Neural progenitor cell (in vitro differentiated cells): Measurements from ENCODE around the gene GREM2. TPM values are rescaled to one million over a fixed set of nuclear protein-coding genes. Genes with fewer than 3 reads are reported as not detected.

Source experiments
- DNase-seq: peaks from one replicate; pipeline ENCODE4 v3.0.0-alpha.2; 2016; ENCODE audit warnings: low spot score
- H2AFZ ChIP-seq: fragments of 200-600 bp; sonication (generic); replicated peaks from 2 replicates; pipeline ENCODE4 v1.6.1; 2016; ENCODE audit warnings: antibody characterized with exemption
- H3F3A ChIP-seq: fragments of 200-600 bp; sonication (generic); 2 replicates; pipeline ENCODE4 v1.6.1; 2016; ENCODE audit warnings: antibody characterized with exemption, low read depth
- H3K27ac ChIP-seq: fragments of 200-600 bp; sonication (generic); 2 replicates; pipeline ENCODE4 v1.5.1; 2016; ENCODE audit warnings: mild to moderate bottlenecking
- H3K27me3 ChIP-seq: fragments of 200-600 bp; sonication (generic); 2 replicates; pipeline ENCODE4 v1.6.1; 2016; ENCODE audit warnings: mild to moderate bottlenecking, moderate library complexity
- H3K36me3 ChIP-seq: fragments of 200-600 bp; sonication (generic); 2 replicates; pipeline ENCODE4 v1.5.1; 2016
- H3K4me1 ChIP-seq: fragments of 200-600 bp; sonication (generic); 2 replicates; pipeline ENCODE4 v1.6.1; 2016; ENCODE audit warnings: mixed run types
- H3K4me2 ChIP-seq: fragments of 200-600 bp; sonication (generic); 2 replicates; pipeline ENCODE4 v1.6.1; 2016
- H3K4me3 ChIP-seq: fragments of 200-600 bp; sonication (generic); 2 replicates; pipeline ENCODE4 v1.5.1; 2016
- H3K79me2 ChIP-seq: fragments of 200-600 bp; sonication (generic); 2 replicates; pipeline ENCODE4 v1.6.1; 2016; ENCODE audit warnings: low read depth
- H3K9ac ChIP-seq: fragments of 200-600 bp; sonication (generic); 2 replicates; pipeline ENCODE4 v1.6.1; 2016
- H3K9me3 ChIP-seq: fragments of 200-600 bp; sonication (generic); 2 replicates; pipeline ENCODE4 v1.5.1; 2016; ENCODE audit warnings: low read depth
- H4K20me1 ChIP-seq: fragments of 200-600 bp; sonication (generic); 2 replicates; pipeline ENCODE4 v1.6.1; 2016; ENCODE audit warnings: low read depth
- H3K27ac Mint-ChIP-seq: 3 replicates; pipeline ENCODE4 v1.8.0; 2021; ENCODE audit warnings: mixed read lengths
- H3K27me3 Mint-ChIP-seq: 2 replicates; pipeline ENCODE4 v1.8.0; 2022; ENCODE audit warnings: low read depth, mild to moderate bottlenecking, inconsistent platforms, moderate library complexity, mixed read lengths; ENCODE audit not compliant: insufficient read depth
- H3K36me3 Mint-ChIP-seq: 3 replicates; pipeline ENCODE4 v1.8.0; 2021; ENCODE audit warnings: mixed read lengths
- H3K4me1 Mint-ChIP-seq: 3 replicates; pipeline ENCODE4 v1.8.0; 2021; ENCODE audit warnings: mixed read lengths
- H3K4me3 Mint-ChIP-seq: 3 replicates; pipeline ENCODE4 v1.8.0; 2021; ENCODE audit warnings: mild to moderate bottlenecking, moderate library complexity, mixed read lengths
- H3K9me3 Mint-ChIP-seq: 3 replicates; pipeline ENCODE4 v1.8.0; 2020; ENCODE audit warnings: mixed read lengths
- CTCF ChIP-seq: fragments of 200-600 bp; sonication (generic); IDR thresholded peaks from 2 replicates; pipeline ENCODE4 v1.5.1; 2017; ENCODE audit warnings: antibody characterized with exemption, mild to moderate bottlenecking
- EZH2 ChIP-seq: fragments of 200-600 bp; sonication (generic); IDR thresholded peaks from 2 replicates; pipeline ENCODE4 v1.6.1; 2017; ENCODE audit warnings: antibody characterized with exemption, mild to moderate bottlenecking, moderate library complexity
- EZH2phosphoT487 ChIP-seq: fragments of 200-600 bp; sonication (generic); IDR thresholded peaks from 2 replicates; pipeline ENCODE4 v1.6.1; 2017; ENCODE audit warnings: antibody characterized with exemption
- total RNA-seq: library from RNA; depleted of rRNA; stranded (reverse); fragments of >200 nt; gene quantifications from 2 replicates; pipeline ENCODE4 v1.2.3, GENCODE V29; 2015; ENCODE audit warnings: low replicate concordance

GREM2 gene
- total RNA-seq, 1 donor from 2014 or later = not detected

- Mint-ChIP-seq H3K27me3 (no peaks in the 10 kb centered on the region), H3K9me3 (no peaks in the 10 kb centered on the region), H3K4me3 (no peak overlapping the region), H3K36me3 (no peaks in the 10 kb centered on the region), H3K4me1 (no peaks in the 10 kb centered on the region), H3K27ac (no peak overlapping the region)
- Histone ChIP-seq H3K4me2 (no peak overlapping the region), H3K4me1 (no peaks in the 10 kb centered on the region), H3K27me3 (no peaks in the 10 kb centered on the region), H3K36me3 (no peaks in the 10 kb centered on the region), H4K20me1 (no peaks in the 10 kb centered on the region), H3K4me3 (no peak overlapping the region), H3F3A (no peaks in the 10 kb centered on the region), H3K9me3 (no peaks in the 10 kb centered on the region), H3K79me2 (no peaks in the 10 kb centered on the region), H3K9ac (no peak overlapping the region), H2AFZ (no peak overlapping the region), H3K27ac (no peak overlapping the region)
- TF ChIP-seq CTCF = no peak
- DNase-seq = no peak
These were observed 44.9 kb downstream of the GREM2 start for GRCh38 chr1:240567066-240567465.

- no peaks in the 10 kb centered on the region for H3K9me3 Mint-ChIP-seq
- H3K4me3 ChIP-seq = no peak overlapping the region
- H3K79me2 ChIP-seq = no peaks in the 10 kb centered on the region
- no peak overlapping the region for H3K4me3 Mint-ChIP-seq
- H3K27ac ChIP-seq = no peak overlapping the region
- no peaks in the 10 kb centered on the region for H3K27me3 Mint-ChIP-seq
- H3K4me2 ChIP-seq = no peak overlapping the region
- no peaks in the 10 kb centered on the region for H3K4me1 Mint-ChIP-seq
- no peaks in the 10 kb centered on the region for H4K20me1 ChIP-seq
- no peaks in the 10 kb centered on the region for H3K4me1 ChIP-seq
- no peak for DNase-seq
- H3K27me3 ChIP-seq = no peaks in the 10 kb centered on the region
- H3K36me3 Mint-ChIP-seq = no peaks in the 10 kb centered on the region
- no peaks in the 10 kb centered on the region for H3F3A ChIP-seq
- no peak overlapping the region for H3K9ac ChIP-seq
- H3K36me3 ChIP-seq = no peaks in the 10 kb centered on the region
- no peak overlapping the region for H2AFZ ChIP-seq
- TF ChIP-seq EZH2 (no peak), EZH2phosphoT487 (no peak), CTCF (no peak)
- H3K9me3 ChIP-seq = no peaks in the 10 kb centered on the region
- no peak overlapping the region for H3K27ac Mint-ChIP-seq
These were observed 49.2 kb downstream of the GREM2 start for GRCh38 chr1:240562779-240563178.

- TF ChIP-seq EZH2 = no peak
- TF ChIP-seq CTCF = no peak
- no peak for TF ChIP-seq EZH2phosphoT487
These were observed 49.8 kb downstream of the GREM2 start for GRCh38 chr1:240562111-240562590.

More at GRCh38 chr1:240562111-240562590, 49.8 kb downstream of the GREM2 start:
- H4K20me1 ChIP-seq = no peaks in the 10 kb centered on the region
- H3K4me1 ChIP-seq = no peaks in the 10 kb centered on the region
- Mint-ChIP-seq H3K9me3 (no peaks in the 10 kb centered on the region), H3K4me3 (no peak overlapping the region), H3K27ac (no peak overlapping the region), H3K4me1 (no peaks in the 10 kb centered on the region), H3K27me3 (no peaks in the 10 kb centered on the region), H3K36me3 (no peaks in the 10 kb centered on the region)
- H3K4me2 ChIP-seq = no peak overlapping the region
- no peaks in the 10 kb centered on the region for H3F3A ChIP-seq
- no peak overlapping the region for H3K9ac ChIP-seq
- H3K27me3 ChIP-seq = no peaks in the 10 kb centered on the region
- DNase-seq = no peak
- no peak overlapping the region for H2AFZ ChIP-seq
- H3K79me2 ChIP-seq = no peaks in the 10 kb centered on the region
- H3K36me3 ChIP-seq = no peaks in the 10 kb centered on the region
- H3K9me3 ChIP-seq = no peaks in the 10 kb centered on the region
- no peak overlapping the region for H3K27ac ChIP-seq
- H3K4me3 ChIP-seq = no peak overlapping the region
